Hepatocyte (in vitro differentiated cells): ENCODE measurements around the gene ANKRD34B. TPM values are rescaled to one million over a fixed set of nuclear protein-coding genes. Genes with fewer than 3 reads are reported as not detected.

Experiments
- DNase-seq: peaks from one replicate; pipeline ENCODE4 v3.0.0-alpha.2; 2016; ENCODE audit warnings: low spot score
- H2AFZ ChIP-seq: fragments of 200-600 bp; sonication (generic); 2 replicates; pipeline ENCODE4 v1.6.0; 2016; ENCODE audit warnings: antibody characterized with exemption, mild to moderate bottlenecking
- H3K27ac ChIP-seq: fragments of 200-600 bp; sonication (generic); 2 replicates; pipeline ENCODE4 v1.5.1; 2016; ENCODE audit warnings: mild to moderate bottlenecking
- H3K27me3 ChIP-seq: fragments of 200-600 bp; sonication (generic); 2 replicates; pipeline ENCODE4 v1.6.1; 2016
- H3K36me3 ChIP-seq: fragments of 200-600 bp; sonication (generic); replicated peaks from 2 replicates; pipeline ENCODE4 v1.5.1; 2016; ENCODE audit warnings: low read depth; ENCODE audit not compliant: insufficient read depth
- H3K4me1 ChIP-seq: fragments of 200-600 bp; sonication (generic); 2 replicates; pipeline ENCODE4 v1.5.1; 2016; ENCODE audit warnings: mild to moderate bottlenecking, moderate library complexity; ENCODE audit not compliant: insufficient read depth
- H3K4me2 ChIP-seq: fragments of 200-600 bp; sonication (generic); 2 replicates; pipeline ENCODE4 v1.6.0; 2016
- H3K4me3 ChIP-seq: fragments of 200-600 bp; sonication (generic); 2 replicates; pipeline ENCODE4 v1.5.1; 2016; ENCODE audit warnings: mild to moderate bottlenecking
- H3K79me2 ChIP-seq: fragments of 200-600 bp; sonication (generic); 2 replicates; pipeline ENCODE4 v1.6.0; 2017; ENCODE audit warnings: mild to moderate bottlenecking
- H3K9me2 ChIP-seq: fragments of 200-600 bp; sonication (generic); replicated peaks from 2 replicates; pipeline ENCODE4 v1.6.0; 2017; ENCODE audit warnings: mild to moderate bottlenecking; ENCODE audit not compliant: insufficient read depth
- H3K9me3 ChIP-seq: fragments of 200-600 bp; sonication (generic); 2 replicates; pipeline ENCODE4 v1.5.1; 2016; ENCODE audit warnings: low read depth, mild to moderate bottlenecking
- H4K20me1 ChIP-seq: fragments of 200-600 bp; sonication (generic); 2 replicates; pipeline ENCODE4 v1.6.0; 2016; ENCODE audit warnings: mild to moderate bottlenecking; ENCODE audit not compliant: insufficient read depth, poor library complexity, severe bottlenecking
- EZH2 ChIP-seq: fragments of 200-600 bp; sonication (generic); IDR thresholded peaks from 2 replicates; pipeline ENCODE4 v1.6.1; 2016; ENCODE audit warnings: antibody characterized with exemption, mild to moderate bottlenecking, borderline replicate concordance
- EZH2phosphoT487 ChIP-seq: fragments of 200-600 bp; sonication (generic); IDR thresholded peaks from one replicate; pipeline ENCODE4 v1.6.1; 2018; ENCODE audit warnings: antibody characterized with exemption, mild to moderate bottlenecking, low read depth, moderate library complexity; ENCODE audit not compliant: unreplicated experiment, severe bottlenecking
- WGBS: methylation state at CpG from one replicate; pipeline ENCODE4 v1.1.6; 2016; ENCODE audit warnings: low lambda C conversion rate; ENCODE audit errors: missing lambda C conversion rate; 5-methylcytosine and 5-hydroxymethylcytosine counted together
- polyA plus RNA-seq: library from polyadenylated mRNA; unstranded; fragments of >200 nt; fragmentation: Nextera tagmentation; extraction: Ambion mirVana; gene quantifications from 2 replicates; pipeline ENCODE4 v1.2.1, GENCODE V29; 2016
- total RNA-seq: library from RNA; depleted of rRNA; stranded (reverse); fragments of >200 nt; gene quantifications from 2 replicates; pipeline ENCODE4 v1.2.3, GENCODE V29; 2014
- TF ChIP-seq, protein P1 (sequence below): fragments of 200-600 bp; sonication (generic); IDR thresholded peaks from 2 replicates; pipeline ENCODE4 v1.5.1; 2016; ENCODE audit warnings: antibody characterized with exemption, mild to moderate bottlenecking; ENCODE audit not compliant: poor library complexity

ANKRD34B gene
- total and polyA plus RNA-seq, 2 experiments from 2014 or later: not detected

DNA sequence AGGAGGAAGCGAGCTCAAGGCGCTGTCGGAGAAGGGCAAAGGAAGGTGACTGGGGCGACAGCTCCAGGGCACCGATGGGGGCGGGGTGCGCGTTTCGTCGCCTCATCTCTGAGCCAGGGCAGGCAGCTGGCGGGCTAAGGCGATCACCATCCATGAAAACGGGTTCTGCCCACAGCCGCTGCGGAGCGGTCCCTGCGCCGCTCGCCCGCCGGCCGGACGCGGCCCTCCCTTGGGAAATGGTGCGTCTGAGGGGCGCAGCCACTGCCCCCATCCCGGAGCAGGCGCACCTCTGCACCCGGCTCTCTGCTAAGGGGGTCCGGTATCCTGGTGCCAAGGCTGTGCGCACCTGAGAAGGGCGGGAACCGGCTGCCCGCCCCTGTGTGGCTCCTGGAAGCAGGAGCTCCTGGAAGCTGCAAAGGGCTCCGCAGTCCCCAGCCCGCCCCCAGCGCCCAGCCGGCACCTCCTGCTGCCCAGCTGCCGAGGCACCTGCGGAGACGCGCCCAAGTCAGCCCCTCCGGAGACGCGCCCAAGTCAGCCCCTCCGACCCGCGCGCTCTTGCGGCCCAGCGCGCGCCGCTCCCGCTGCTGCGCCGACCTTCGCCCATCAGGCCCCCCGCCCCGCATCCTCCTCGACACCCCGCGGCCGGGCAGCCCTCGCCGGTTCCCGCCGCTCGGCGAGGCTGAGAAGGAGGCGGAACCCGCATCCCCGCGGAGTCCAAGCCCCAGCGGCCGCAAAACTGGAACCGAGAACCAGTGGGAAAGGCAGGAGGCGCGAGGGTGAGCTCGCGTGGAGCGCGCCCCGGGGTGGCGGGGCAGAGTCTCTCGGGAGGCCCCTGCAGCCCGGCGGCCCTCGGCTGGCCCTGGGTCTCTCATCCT lies 757 bp downstream of the ANKRD34B start:
- WGBS: 3% methylated on average over 54 of the region's 89 CpGs
- Histone ChIP-seq H3K9me3 (no peaks in the 10 kb centered on the region), H3K27ac (no peak overlapping the region), H4K20me1 (no peaks in the 10 kb centered on the region), H3K4me2 (peak overlapping the region; percentile 97), H3K79me2 (no peaks in the 10 kb centered on the region), H3K36me3 (no peaks in the 10 kb centered on the region), H2AFZ (peak overlapping the region; percentile 83), H3K9me2 (no peaks in the 10 kb centered on the region), H3K4me1 (peaks cover 5% of the 10 kb centered on the region), H3K4me3 (peak overlapping the region; percentile 39), H3K27me3 (peaks cover 72% of the 10 kb centered on the region)
- TF ChIP-seq, protein P1, sequence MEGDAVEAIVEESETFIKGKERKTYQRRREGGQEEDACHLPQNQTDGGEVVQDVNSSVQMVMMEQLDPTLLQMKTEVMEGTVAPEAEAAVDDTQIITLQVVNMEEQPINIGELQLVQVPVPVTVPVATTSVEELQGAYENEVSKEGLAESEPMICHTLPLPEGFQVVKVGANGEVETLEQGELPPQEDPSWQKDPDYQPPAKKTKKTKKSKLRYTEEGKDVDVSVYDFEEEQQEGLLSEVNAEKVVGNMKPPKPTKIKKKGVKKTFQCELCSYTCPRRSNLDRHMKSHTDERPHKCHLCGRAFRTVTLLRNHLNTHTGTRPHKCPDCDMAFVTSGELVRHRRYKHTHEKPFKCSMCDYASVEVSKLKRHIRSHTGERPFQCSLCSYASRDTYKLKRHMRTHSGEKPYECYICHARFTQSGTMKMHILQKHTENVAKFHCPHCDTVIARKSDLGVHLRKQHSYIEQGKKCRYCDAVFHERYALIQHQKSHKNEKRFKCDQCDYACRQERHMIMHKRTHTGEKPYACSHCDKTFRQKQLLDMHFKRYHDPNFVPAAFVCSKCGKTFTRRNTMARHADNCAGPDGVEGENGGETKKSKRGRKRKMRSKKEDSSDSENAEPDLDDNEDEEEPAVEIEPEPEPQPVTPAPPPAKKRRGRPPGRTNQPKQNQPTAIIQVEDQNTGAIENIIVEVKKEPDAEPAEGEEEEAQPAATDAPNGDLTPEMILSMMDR: no peak
- TF ChIP-seq EZH2: peak; percentile 47
- no peak for DNase-seq

DNA sequence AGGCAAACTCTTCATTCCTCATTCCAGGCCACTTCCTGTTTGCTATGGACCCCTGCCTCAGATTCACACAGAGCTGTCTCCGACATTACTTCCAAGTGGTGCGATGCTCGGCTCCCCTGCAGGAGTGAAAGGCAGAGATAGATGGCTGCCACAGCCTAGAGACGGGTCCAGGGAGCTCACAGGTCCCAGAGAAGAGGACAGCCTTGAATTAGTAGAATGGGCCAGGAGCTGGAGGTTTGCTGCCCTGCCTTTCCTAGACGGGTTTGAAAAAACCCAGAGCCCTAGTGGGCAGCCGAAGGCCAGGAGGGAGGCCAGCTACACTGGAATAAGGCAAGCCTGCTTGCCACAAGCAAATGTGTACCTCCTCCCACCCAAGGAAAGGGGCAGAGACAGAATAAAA lies 1.8 kb downstream of the ANKRD34B start:
- Histone ChIP-seq H4K20me1 (no peaks in the 10 kb centered on the region), H3K4me1 (peaks cover 5% of the 10 kb centered on the region), H3K9me3 (no peaks in the 10 kb centered on the region), H3K4me3 (no peak overlapping the region), H3K4me2 (no peak overlapping the region), H3K9me2 (no peaks in the 10 kb centered on the region), H3K27ac (no peak overlapping the region), H2AFZ (no peak overlapping the region), H3K27me3 (peaks cover 67% of the 10 kb centered on the region), H3K36me3 (no peaks in the 10 kb centered on the region), H3K79me2 (no peaks in the 10 kb centered on the region)
- no peak for DNase-seq
- 77% methylated on average over 6 of the region's 6 CpGs for WGBS
- TF ChIP-seq, protein P1: no peak
- no peak for TF ChIP-seq EZH2
- no peak for TF ChIP-seq EZH2phosphoT487

DNA sequence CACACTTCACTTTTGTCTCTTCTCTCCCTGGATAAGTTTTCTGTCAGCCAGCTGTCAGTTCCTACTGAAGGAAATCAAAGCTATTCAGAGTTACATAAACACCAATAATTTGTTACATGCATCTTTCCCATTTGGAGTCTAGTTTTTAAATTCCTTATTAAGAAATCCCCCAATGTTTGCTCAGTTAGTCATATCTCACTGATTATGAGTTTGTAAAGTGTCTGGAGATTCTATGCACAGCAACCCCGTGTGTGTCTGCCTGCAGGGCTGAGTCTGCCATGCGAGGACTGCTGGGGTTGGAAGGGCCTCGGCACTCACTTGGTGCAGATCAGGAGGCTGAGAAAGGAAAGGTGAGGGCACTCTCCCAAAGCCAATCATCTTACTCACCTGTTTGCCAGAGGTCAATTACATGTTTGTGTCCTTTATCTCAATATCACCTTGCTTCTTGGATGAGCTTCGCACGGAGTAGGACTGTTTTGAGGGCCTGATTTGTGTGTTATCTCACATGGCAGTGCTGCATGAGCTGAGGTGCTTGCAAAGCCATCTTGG lies 3.3 kb downstream of the ANKRD34B start:
- Histone ChIP-seq H3K4me1 (peaks cover 5% of the 10 kb centered on the region), H3K79me2 (no peaks in the 10 kb centered on the region), H3K27me3 (peaks cover 53% of the 10 kb centered on the region), H3K9me2 (no peaks in the 10 kb centered on the region), H3K4me3 (no peak overlapping the region), H3K9me3 (no peaks in the 10 kb centered on the region), H2AFZ (no peak overlapping the region), H3K4me2 (no peak overlapping the region), H3K36me3 (no peaks in the 10 kb centered on the region), H3K27ac (no peak overlapping the region), H4K20me1 (no peaks in the 10 kb centered on the region)
- TF ChIP-seq, protein P1: no peak
- TF ChIP-seq EZH2 (no peak), EZH2phosphoT487 (no peak)
- DNase-seq: no peak
- WGBS: 70% methylated on average over 5 of the region's 5 CpGs
